Adrenal gland (tissue), 5 donors: ENCODE results near the gene GOLGA6L7.

Experiments used
- CTCF ChIP-seq, 6 experiments: fragments of 450-650 bp in 4 of 6; fragments of 200-600 bp in 2 of 6; sonication (generic) in 1 of 6; IDR thresholded peaks; 1 replicate in 5 of 6; 2 replicates in 1 of 6; pipeline versions ENCODE4 v1.5.1 to v1.8.0; 2016 to 2021; ENCODE audit warnings: antibody characterized with exemption in 6 of 6, mild to moderate bottlenecking in 2 of 6, moderate library complexity in 1 of 6
- POLR2A ChIP-seq, 2 donors: fragments of 450-650 bp; IDR thresholded peaks; one replicate each; pipeline ENCODE4 v1.6.1; 2017; ENCODE audit warnings: antibody characterized with exemption in 2 of 2, mild to moderate bottlenecking in 2 of 2, moderate library complexity in 1 of 2
- donor health status: DM: no; HTN: no; CAD: no.

- no peak for TF ChIP-seq CTCF (IDR thresholded peaks at IDR 0.05)
- TF ChIP-seq POLR2A (IDR thresholded peaks at IDR 0.05) = no peak
These were observed 43.1 kb upstream of the GOLGA6L7 start for GRCh38 chr15:28891588-28891987.
